CD14-positive monocyte (primary cell): Measurements from ENCODE around the gene CCDC12. TPM values are rescaled to one million over a fixed set of nuclear protein-coding genes. Genes with fewer than 3 reads are reported as not detected.

ENCODE experiments used
- DNase-seq, 3 donors: peaks; one replicate each; pipeline ENCODE4 v3.0.0-alpha.2; 2011 to 2022
- H2AFZ ChIP-seq: 2 replicates; pipeline ENCODE4 v1.6.0; 2012; ENCODE audit warnings: mild to moderate bottlenecking, low read depth, low read length, inconsistent platforms; ENCODE audit not compliant: insufficient read depth, poor library complexity, severe bottlenecking
- H3K27ac ChIP-seq, 2 donors: 1 replicate in 1 of 2; 2 replicates in 1 of 2; pipeline ENCODE4 v1.5.1; 2012 to 2013; ENCODE audit warnings: low read length in 2 of 2, control low read depth in 1 of 2, inconsistent platforms in 1 of 2, low read depth in 1 of 2, mild to moderate bottlenecking in 1 of 2
- H3K27me3 ChIP-seq, 2 donors: one replicate each; pipeline versions ENCODE4 v1.6.0 to v1.6.1; 2011 to 2013; ENCODE audit warnings: low read length in 2 of 2; ENCODE audit not compliant: control insufficient read depth in 2 of 2, insufficient read depth in 2 of 2
- H3K36me3 ChIP-seq, 2 donors: replicated peaks in 1 of 2; 1 replicate in 1 of 2; 2 replicates in 1 of 2; pipeline versions ENCODE4 v1.5.1 to v1.6.1; 2012 to 2013; ENCODE audit warnings: low read length in 2 of 2, control low read depth in 1 of 2, inconsistent platforms in 1 of 2, mild to moderate bottlenecking in 1 of 2; ENCODE audit not compliant: insufficient read depth in 2 of 2, control insufficient read depth in 1 of 2
- H3K4me1 ChIP-seq, 2 donors: 1 replicate in 1 of 2; 2 replicates in 1 of 2; pipeline versions ENCODE4 v1.5.1 to v1.6.1; 2012 to 2013; ENCODE audit warnings: low read length in 2 of 2, control low read depth in 1 of 2, inconsistent platforms in 1 of 2, mild to moderate bottlenecking in 1 of 2, moderate library complexity in 1 of 2; ENCODE audit not compliant: insufficient read depth in 2 of 2, control insufficient read depth in 1 of 2
- H3K4me2 ChIP-seq: replicated peaks from 2 replicates; pipeline ENCODE3; 2012; ENCODE audit warnings: low read length, moderate library complexity, mild to moderate bottlenecking; ENCODE audit not compliant: poor library complexity, severe bottlenecking; ENCODE audit errors: extremely low read depth
- H3K4me3 ChIP-seq, 3 experiments: fragments of 200-600 bp in 1 of 3; sonication (generic) in 1 of 3; replicated peaks in 1 of 3; 1 replicate in 2 of 3; 2 replicates in 1 of 3; pipeline ENCODE4 v1.5.1; 2011 to 2013; ENCODE audit warnings: low read length in 3 of 3, mild to moderate bottlenecking in 3 of 3, control low read depth in 2 of 3, low read depth in 2 of 3, inconsistent platforms in 1 of 3, moderate library complexity in 1 of 3
- H3K79me2 ChIP-seq: 2 replicates; pipeline ENCODE4 v1.6.0; 2012; ENCODE audit warnings: mild to moderate bottlenecking, control low read depth, inconsistent platforms, low read length, moderate library complexity; ENCODE audit not compliant: insufficient read depth
- H3K9ac ChIP-seq: 2 replicates; pipeline ENCODE4 v1.6.0; 2017; ENCODE audit warnings: low read length, mild to moderate bottlenecking; ENCODE audit not compliant: insufficient read depth, poor library complexity, severe bottlenecking
- H3K9me3 ChIP-seq, 2 donors: replicated peaks in 1 of 2; 1 replicate in 1 of 2; 2 replicates in 1 of 2; pipeline versions ENCODE4 v1.5.1 to v1.6.1; 2012 to 2013; ENCODE audit warnings: low read length in 2 of 2, control low read depth in 1 of 2; ENCODE audit not compliant: control insufficient read depth in 1 of 2, insufficient read depth in 1 of 2
- H4K20me1 ChIP-seq: 2 replicates; pipeline ENCODE4 v1.6.0; 2012; ENCODE audit warnings: mild to moderate bottlenecking, low read length, control low read depth, moderate library complexity; ENCODE audit not compliant: insufficient read depth
- H3K27ac Mint-ChIP-seq, 7 donors: one replicate each; pipeline ENCODE4 v1.8.0; 2020; ENCODE audit warnings: mild to moderate bottlenecking in 7 of 7, mixed read lengths in 7 of 7, moderate library complexity in 6 of 7, inconsistent platforms in 2 of 7
- H3K27me3 Mint-ChIP-seq, 3 donors: one replicate each; pipeline ENCODE4 v1.8.0; 2021 to 2022; ENCODE audit warnings: low read depth in 3 of 3, mild to moderate bottlenecking in 3 of 3, mixed read lengths in 3 of 3, moderate library complexity in 3 of 3, inconsistent platforms in 1 of 3
- H3K36me3 Mint-ChIP-seq, 2 donors: one replicate each; pipeline ENCODE4 v1.8.0; 2020; ENCODE audit warnings: mixed read lengths in 2 of 2, inconsistent platforms in 1 of 2, mild to moderate bottlenecking in 1 of 2
- H3K4me1 Mint-ChIP-seq: one replicate; pipeline ENCODE4 v1.8.0; 2020; ENCODE audit warnings: mild to moderate bottlenecking, mixed read lengths
- H3K4me3 Mint-ChIP-seq, 2 donors: one replicate each; pipeline ENCODE4 v1.8.0; 2020; ENCODE audit warnings: mild to moderate bottlenecking in 2 of 2, mixed read lengths in 2 of 2, moderate library complexity in 1 of 2
- H3K9me3 Mint-ChIP-seq, 7 donors: one replicate each; pipeline ENCODE4 v1.8.0; 2020 to 2022; ENCODE audit warnings: mixed read lengths in 7 of 7, mild to moderate bottlenecking in 6 of 7, moderate library complexity in 6 of 7, inconsistent platforms in 2 of 7
- WGBS: methylation state at CpG from one replicate; pipeline ENCODE4 v1.1.5; 2013; ENCODE audit warnings: missing lambda C conversion rate; ENCODE audit not compliant: insufficient coverage; 5-methylcytosine and 5-hydroxymethylcytosine counted together
- intact Hi-C, 2 donors: fragments of 100-400 bp; cut with micrococcal nuclease; formaldehyde crosslinking; loops; one replicate each; pipeline versions ENCODE4 v1.15.0 to v1.15.1; 2023
- polyA plus RNA-seq, 3 donors: library from polyadenylated mRNA; depleted of rRNA in 1 of 3; unstranded in 2 of 3; stranded (reverse) in 1 of 3; fragments of 300-500 nt in 2 of 3; fragments of >200 nt in 1 of 3; fragmentation: Illumina TruSeq in 2 of 3; gene quantifications; 1 replicate in 2 of 3; 2 replicates in 1 of 3; pipeline ENCODE4 v1.2.3, GENCODE V29; 2012 to 2021
- TF ChIP-seq, protein P1 (sequence below): fragments of 200-600 bp; IDR thresholded peaks from one replicate; pipeline ENCODE4 v1.8.0; 2022; ENCODE audit warnings: antibody characterized with exemption, mild to moderate bottlenecking

Gene CCDC12
- polyA plus RNA-seq, 3 donors = 50.1 to 70.7 (median 55.8) TPM

DNA sequence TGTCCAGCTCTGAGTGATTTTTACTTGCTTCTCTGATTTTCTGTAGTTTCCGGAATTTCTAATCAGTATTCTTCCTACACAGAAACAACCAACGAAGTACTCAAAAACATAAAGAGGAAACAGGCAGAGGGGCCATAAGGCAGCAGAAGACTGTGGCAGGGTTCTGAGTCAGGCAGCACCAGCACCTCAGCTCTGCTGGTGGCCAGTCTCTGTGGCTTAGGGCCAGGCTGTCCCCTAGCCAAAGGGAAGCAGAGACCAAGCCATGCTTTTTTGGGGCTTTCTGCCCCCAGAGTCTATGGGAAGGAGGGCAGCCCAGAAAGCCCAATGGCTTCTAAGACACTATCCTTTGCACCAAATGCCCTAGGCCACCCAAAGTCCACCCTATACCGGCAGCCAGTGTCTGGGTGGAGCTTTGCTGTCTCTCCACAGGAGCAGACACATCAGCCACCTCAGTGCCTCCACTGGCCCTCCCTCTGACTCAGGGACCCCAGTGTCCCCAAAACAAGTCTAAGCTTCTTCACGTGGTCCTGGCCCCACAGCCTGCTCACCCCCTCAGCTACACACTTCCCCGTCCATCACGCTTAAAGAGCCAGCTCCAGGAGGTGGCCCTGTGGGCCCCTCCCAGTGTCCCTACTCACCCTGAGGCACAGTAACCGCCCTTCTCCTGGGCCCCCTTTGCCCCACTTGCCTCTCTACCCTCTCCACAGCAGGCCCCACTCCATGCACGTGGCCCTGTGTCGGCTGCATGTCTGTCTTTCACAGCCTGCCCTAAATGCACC is 46.2 kb downstream of the CCDC12 start:
- H3K4me1 ChIP-seq = peaks cover 100% of the 10 kb centered on the region in 2 donors
- no peaks in the 10 kb centered on the region for H3K9me3 ChIP-seq
- WGBS = 11% methylated on average over 8 of the region's 9 CpGs
- peaks cover 78% of the 10 kb centered on the region for H3K79me2 ChIP-seq
- H4K20me1 ChIP-seq = peaks cover 8% of the 10 kb centered on the region
- no peak overlapping the region for H2AFZ ChIP-seq
- H3K4me2 ChIP-seq = peak overlapping the region; percentile 69
- Mint-ChIP-seq H3K36me3 (peaks cover 26 to 34% of the 10 kb centered on the region in 2 donors), H3K27me3 (no peaks in the 10 kb centered on the region), H3K4me1 (peaks cover 96% of the 10 kb centered on the region), H3K4me3 (peak overlapping the region; percentile 57 to 63), H3K9me3 (peaks cover 0 to 7% (median 3%) of the 10 kb centered on the region in 7 donors), H3K27ac (peak overlapping the region; percentile 91 to 98 (median 94))
- intact Hi-C loops = loop anchor here (1.0 to 5.0 kb wide), 2 partner anchors 18 to 47 kb away; partner anchors contain the start of genes CCDC12 (in 1 of the 2) and NBEAL2 (in 1 of the 2)
- peak overlapping the region in 1 of 3 experiments; percentile 57 for H3K4me3 ChIP-seq
- no peaks in the 10 kb centered on the region for H3K27me3 ChIP-seq
- peak overlapping the region; percentile 91 to 94 for H3K27ac ChIP-seq
- peak; percentile 83 to 94 (median 87) for DNase-seq
- TF ChIP-seq, protein P1, sequence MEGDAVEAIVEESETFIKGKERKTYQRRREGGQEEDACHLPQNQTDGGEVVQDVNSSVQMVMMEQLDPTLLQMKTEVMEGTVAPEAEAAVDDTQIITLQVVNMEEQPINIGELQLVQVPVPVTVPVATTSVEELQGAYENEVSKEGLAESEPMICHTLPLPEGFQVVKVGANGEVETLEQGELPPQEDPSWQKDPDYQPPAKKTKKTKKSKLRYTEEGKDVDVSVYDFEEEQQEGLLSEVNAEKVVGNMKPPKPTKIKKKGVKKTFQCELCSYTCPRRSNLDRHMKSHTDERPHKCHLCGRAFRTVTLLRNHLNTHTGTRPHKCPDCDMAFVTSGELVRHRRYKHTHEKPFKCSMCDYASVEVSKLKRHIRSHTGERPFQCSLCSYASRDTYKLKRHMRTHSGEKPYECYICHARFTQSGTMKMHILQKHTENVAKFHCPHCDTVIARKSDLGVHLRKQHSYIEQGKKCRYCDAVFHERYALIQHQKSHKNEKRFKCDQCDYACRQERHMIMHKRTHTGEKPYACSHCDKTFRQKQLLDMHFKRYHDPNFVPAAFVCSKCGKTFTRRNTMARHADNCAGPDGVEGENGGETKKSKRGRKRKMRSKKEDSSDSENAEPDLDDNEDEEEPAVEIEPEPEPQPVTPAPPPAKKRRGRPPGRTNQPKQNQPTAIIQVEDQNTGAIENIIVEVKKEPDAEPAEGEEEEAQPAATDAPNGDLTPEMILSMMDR = no peak
- H3K36me3 ChIP-seq = peaks cover 8% of the 10 kb centered on the region in 2 donors
- peak overlapping the region; percentile 49 for H3K9ac ChIP-seq

DNA sequence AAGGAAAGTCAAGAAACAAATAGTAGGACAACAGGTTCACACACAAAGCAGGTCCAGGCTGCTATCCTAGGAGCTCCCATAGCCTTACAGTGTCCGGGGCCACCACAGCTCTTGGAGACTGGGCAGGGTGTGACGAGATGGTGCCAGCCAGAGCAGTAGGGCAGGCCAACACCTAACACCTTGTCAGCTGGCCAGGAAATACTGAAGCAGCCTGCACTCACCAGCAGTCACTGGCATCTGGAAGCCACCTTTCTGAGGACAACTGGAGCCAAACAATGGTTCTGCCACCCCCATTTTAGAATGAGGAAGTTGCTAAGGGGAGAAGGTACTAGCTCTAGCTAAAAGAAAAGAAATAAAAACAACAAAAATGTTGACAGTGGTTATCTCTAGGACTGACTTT is 47.2 kb downstream of the CCDC12 start:
- no peaks in the 10 kb centered on the region for H3K9me3 ChIP-seq
- Mint-ChIP-seq H3K27me3 (no peaks in the 10 kb centered on the region), H3K9me3 (peaks cover 0 to 7% (median 3%) of the 10 kb centered on the region in 7 donors), H3K4me3 (peak overlapping the region in 1 of 2 donors; percentile 45), H3K4me1 (peaks cover 91% of the 10 kb centered on the region), H3K27ac (peak overlapping the region; percentile 91 to 97 (median 94)), H3K36me3 (peaks cover 32 to 34% of the 10 kb centered on the region in 2 donors)
- peaks cover 12% of the 10 kb centered on the region for H4K20me1 ChIP-seq
- peak overlapping the region; percentile 91 to 94 for H3K27ac ChIP-seq
- DNase-seq = peak in 1 of 3 donors; percentile 36
- WGBS = 75% methylated on average over 2 of the region's 2 CpGs
- no peaks in the 10 kb centered on the region for H3K27me3 ChIP-seq
- TF ChIP-seq, protein P1 = no peak
- H3K9ac ChIP-seq = no peak overlapping the region
- no peak overlapping the region for H2AFZ ChIP-seq
- H3K36me3 ChIP-seq = peaks cover 17 to 18% of the 10 kb centered on the region in 2 donors
- peak overlapping the region; percentile 15 for H3K4me2 ChIP-seq
- intact Hi-C loops = loop anchor here in 1 of 2 donors (5.0 kb wide), 2 partner anchors 38 to 58 kb away; no protein-coding TSS in a partner anchor
- peaks cover 76% of the 10 kb centered on the region for H3K79me2 ChIP-seq
- H3K4me3 ChIP-seq = peak overlapping the region in 1 of 3 experiments; percentile 67
- peaks cover 94 to 96% of the 10 kb centered on the region in 2 donors for H3K4me1 ChIP-seq
